Measurements from ENCODE around the gene MBLAC2. TPM values are rescaled to one million over a fixed set of nuclear protein-coding genes. Genes with fewer than 3 reads are reported as not detected.

The MBLAC2 gene
- total RNA-seq, 1 donor from 2014 or later: 6.1 TPM

DNA sequence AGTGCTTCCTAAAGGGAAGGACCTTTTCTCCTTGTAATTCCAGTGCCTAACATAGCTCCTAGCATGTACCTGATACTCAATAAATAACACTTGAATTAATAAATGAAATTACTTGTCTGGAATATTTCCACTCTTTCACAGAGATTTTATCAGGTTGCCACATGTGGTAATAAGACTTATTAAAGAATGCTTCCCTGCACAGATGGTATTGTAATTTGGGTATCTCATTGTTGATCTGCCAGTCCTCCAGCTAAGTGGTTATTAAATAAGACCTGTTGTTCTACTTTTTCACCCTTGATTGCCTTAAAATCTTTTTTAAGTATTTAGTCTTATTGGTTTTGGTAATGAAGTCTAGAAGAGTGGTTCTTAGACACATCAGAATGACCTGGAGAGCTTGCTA lies 36.9 kb downstream of the MBLAC2 start:
- no peaks in the 10 kb centered on the region for H3K36me3 Mint-ChIP-seq (ENCODE audit: low read depth)
- intact Hi-C loops (cut with micrococcal nuclease): loop anchor here (2.0 kb wide), 2 partner anchors 29 to 37 kb away; partner anchors contain the start of genes CETN3, MBLAC2 and POLR3G
- H3K9me3 Mint-ChIP-seq: no peaks in the 10 kb centered on the region
- H3K4me1 Mint-ChIP-seq (ENCODE audit: low read depth): peaks cover 18% of the 10 kb centered on the region
- peaks cover 23% of the 10 kb centered on the region for H3K27me3 Mint-ChIP-seq (ENCODE audit: low read depth)
- H3K27ac Mint-ChIP-seq: no peak overlapping the region
- DNase-seq (ENCODE audit: low spot score): no peak
- H3K4me3 Mint-ChIP-seq (ENCODE audit: low read depth): no peak overlapping the region

GRCh38 chr5:90434116-90434714 lies 40.4 kb downstream of the MBLAC2 start:
- Mint-ChIP-seq H3K27ac (no peak overlapping the region), H3K9me3 (no peaks in the 10 kb centered on the region), H3K27me3 (ENCODE audit: low read depth) (peaks cover 35% of the 10 kb centered on the region), H3K36me3 (ENCODE audit: low read depth) (no peaks in the 10 kb centered on the region), H3K4me3 (ENCODE audit: low read depth) (no peak overlapping the region), H3K4me1 (ENCODE audit: low read depth) (peaks cover 9% of the 10 kb centered on the region)
- intact Hi-C loops (cut with micrococcal nuclease): no loop called here
- DNase-seq (ENCODE audit: low spot score): no peak

- Mint-ChIP-seq H3K27me3 (ENCODE audit: low read depth) (peaks cover 47% of the 10 kb centered on the region), H3K27ac (no peak overlapping the region), H3K36me3 (ENCODE audit: low read depth) (no peaks in the 10 kb centered on the region), H3K4me3 (ENCODE audit: low read depth) (no peak overlapping the region), H3K9me3 (no peaks in the 10 kb centered on the region), H3K4me1 (ENCODE audit: low read depth) (no peaks in the 10 kb centered on the region)
- intact Hi-C loops (cut with micrococcal nuclease): no loop called here
- DNase-seq (ENCODE audit: low spot score): no peak
Measured at GRCh38 chr5:90424245-90424644, 50.3 kb downstream of the MBLAC2 start.

DNA sequence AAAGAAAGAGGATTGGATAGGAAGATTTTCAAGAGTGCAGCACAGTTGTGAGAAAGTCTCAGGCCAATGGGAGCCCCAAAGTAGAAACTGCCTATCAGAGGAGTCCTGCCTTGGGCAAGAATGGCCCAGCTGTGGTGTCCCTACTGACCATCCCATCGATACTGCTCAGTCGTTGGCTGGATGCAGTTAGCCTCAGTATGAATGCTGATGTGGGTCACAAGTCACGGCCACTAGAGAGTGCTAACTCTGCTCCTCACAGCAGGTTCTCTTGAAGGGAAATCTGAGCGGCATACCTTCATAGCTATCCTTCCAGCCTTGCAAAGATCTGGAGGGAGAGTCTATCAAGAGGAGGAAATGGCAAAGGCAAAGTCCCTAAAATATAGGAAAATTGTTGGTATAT lies 53.4 kb downstream of the MBLAC2 start:
- no peak for DNase-seq (ENCODE audit: low spot score)
- Mint-ChIP-seq H3K4me3 (ENCODE audit: low read depth) (no peak overlapping the region), H3K27me3 (ENCODE audit: low read depth) (peaks cover 42% of the 10 kb centered on the region), H3K36me3 (ENCODE audit: low read depth) (no peaks in the 10 kb centered on the region), H3K27ac (no peak overlapping the region), H3K4me1 (ENCODE audit: low read depth) (no peaks in the 10 kb centered on the region), H3K9me3 (no peaks in the 10 kb centered on the region)
- intact Hi-C loops (cut with micrococcal nuclease): no loop called here

- Mint-ChIP-seq H3K9me3 (no peaks in the 10 kb centered on the region), H3K27ac (no peak overlapping the region), H3K27me3 (ENCODE audit: low read depth) (peaks cover 36% of the 10 kb centered on the region), H3K4me1 (ENCODE audit: low read depth) (no peaks in the 10 kb centered on the region), H3K4me3 (ENCODE audit: low read depth) (no peak overlapping the region), H3K36me3 (ENCODE audit: low read depth) (no peaks in the 10 kb centered on the region)
- no peak for DNase-seq (ENCODE audit: low spot score)
- intact Hi-C loops (cut with micrococcal nuclease): no loop called here
Measured at GRCh38 chr5:90418214-90418613, 56.4 kb downstream of the MBLAC2 start.

DNA sequence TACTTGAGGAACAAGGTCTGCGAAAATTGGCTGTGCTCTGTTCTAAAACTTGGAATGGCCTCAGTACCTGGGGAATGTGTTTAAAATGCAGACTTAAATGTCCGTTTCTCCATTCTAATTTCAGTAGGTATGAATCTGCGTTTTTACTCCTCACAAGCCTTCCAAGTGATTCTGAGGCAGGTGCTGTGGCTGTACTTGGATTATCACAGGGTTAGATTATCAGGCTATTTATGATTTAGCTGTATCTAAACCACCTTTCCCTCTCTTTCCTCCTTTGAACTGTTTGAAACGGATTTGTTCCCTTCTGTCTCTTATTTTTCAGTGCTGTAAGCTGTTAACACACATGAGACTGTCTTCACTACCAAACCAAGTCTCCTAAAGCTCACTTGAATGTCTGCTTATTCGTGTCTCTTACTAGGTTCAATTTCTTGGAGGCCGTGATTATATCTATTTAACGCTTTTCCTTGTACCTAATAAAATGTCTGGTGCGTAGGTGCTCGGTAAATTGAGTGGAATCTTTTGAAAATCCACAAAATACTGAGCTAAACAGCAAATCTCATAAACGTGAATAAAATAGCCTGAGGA lies 64.3 kb downstream of the MBLAC2 start:
- no peak overlapping the region for H3K4me3 Mint-ChIP-seq (ENCODE audit: low read depth)
- DNase-seq (ENCODE audit: low spot score): no peak
- H3K36me3 Mint-ChIP-seq (ENCODE audit: low read depth): peaks cover 14% of the 10 kb centered on the region
- H3K9me3 Mint-ChIP-seq: no peaks in the 10 kb centered on the region
- H3K27me3 Mint-ChIP-seq (ENCODE audit: low read depth): peaks cover 2% of the 10 kb centered on the region
- intact Hi-C loops (cut with micrococcal nuclease): no loop called here
- H3K27ac Mint-ChIP-seq: no peak overlapping the region
- H3K4me1 Mint-ChIP-seq (ENCODE audit: low read depth): peaks cover 14% of the 10 kb centered on the region

- peaks cover 2% of the 10 kb centered on the region for H3K27me3 Mint-ChIP-seq (ENCODE audit: low read depth)
- H3K4me1 Mint-ChIP-seq (ENCODE audit: low read depth): peaks cover 16% of the 10 kb centered on the region
- H3K4me3 Mint-ChIP-seq (ENCODE audit: low read depth): no peak within 1 kb of the TSS
- H3K27ac Mint-ChIP-seq: no peak within 1 kb of the TSS
- H3K9me3 Mint-ChIP-seq: no peaks in the 10 kb centered on the region
- H3K36me3 Mint-ChIP-seq (ENCODE audit: low read depth): peaks cover 19% of the 10 kb centered on the region
- peak; percentile 88 for DNase-seq (ENCODE audit: low spot score)
- intact Hi-C loops (cut with micrococcal nuclease): loop anchor here (1.0 to 2.0 kb wide), 4 partner anchors 29 to 971 kb away; partner anchors contain the start of genes LYSMD3, MBLAC2 and POLR3G
Measured at GRCh38 chr5:90409318-90410177, 65.0 kb downstream of the MBLAC2 start, which contains the start of gene CETN3. Gene CETN3, minus strand, starts transcription at chr5:90409756. Its CDS starts 95 bp downstream, at chr5:90409661.

DNA sequence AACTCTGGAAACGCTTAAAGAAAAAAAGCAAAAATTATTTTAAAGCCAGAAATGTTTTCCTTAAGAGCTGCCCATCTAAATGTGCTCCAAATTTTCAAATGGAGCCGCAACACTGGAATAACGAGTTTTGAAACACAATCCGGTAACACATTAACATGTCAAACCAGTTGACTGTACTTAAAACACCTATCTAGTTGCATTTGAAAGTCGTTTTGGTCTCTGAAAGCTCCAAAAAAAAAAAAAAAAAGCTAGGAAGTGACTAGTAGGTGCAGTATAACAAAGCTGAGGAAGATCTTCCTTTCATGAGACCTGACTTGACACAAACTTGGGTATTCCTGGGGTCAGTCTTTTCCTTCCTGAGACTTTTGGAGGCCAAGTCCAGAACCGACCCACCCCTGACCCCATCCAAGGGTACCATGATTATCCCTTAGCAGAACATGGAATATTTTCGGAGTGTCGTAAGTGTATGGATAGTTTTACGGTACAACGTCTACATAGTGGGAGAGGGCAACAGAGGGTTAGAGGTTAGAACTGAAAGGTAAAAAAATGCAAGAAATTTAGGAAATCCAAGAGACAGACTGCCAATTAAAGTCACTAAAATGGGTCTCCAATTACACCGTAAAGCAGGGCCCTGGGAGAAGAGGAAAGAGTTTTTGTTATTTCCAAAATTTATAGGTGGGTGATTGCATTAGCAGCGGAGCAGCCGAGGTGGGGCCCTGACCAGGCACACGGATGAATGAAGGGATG lies 65.8 kb downstream of the MBLAC2 start:
- Mint-ChIP-seq H3K4me3 (ENCODE audit: low read depth) (no peak overlapping the region), H3K4me1 (ENCODE audit: low read depth) (peaks cover 16% of the 10 kb centered on the region), H3K36me3 (ENCODE audit: low read depth) (peaks cover 22% of the 10 kb centered on the region), H3K27me3 (ENCODE audit: low read depth) (peaks cover 2% of the 10 kb centered on the region), H3K27ac (no peak overlapping the region), H3K9me3 (no peaks in the 10 kb centered on the region)
- intact Hi-C loops (cut with micrococcal nuclease): loop anchor here (1.0 to 2.0 kb wide), 4 partner anchors 30 to 972 kb away; partner anchors contain the start of genes LYSMD3, MBLAC2 and POLR3G
- DNase-seq (ENCODE audit: low spot score): no peak

Other genes with a start within 250 kb of the MBLAC2 start
- 44.4 and 49.2 TPM in 2 replicates for gene CETN3, start 65.0 kb downstream of the MBLAC2 start, total RNA-seq
- 17.1 and 18.6 TPM in 2 replicates for gene POLR3G, start 93 bp upstream of the MBLAC2 start, total RNA-seq
- 13.5 and 13.7 TPM in 2 replicates for gene LYSMD3, start 54.8 kb upstream of the MBLAC2 start, total RNA-seq
- 12.4 TPM in 2 replicates for gene ADGRV1, start 84.0 kb upstream of the MBLAC2 start, total RNA-seq